K562 (cell line): ENCODE results near the gene RANBP3. TPM values are rescaled to one million over a fixed set of nuclear protein-coding genes. Genes with fewer than 3 reads are reported as not detected.
A peak's percentile ranks its signal among the peaks of the same experiment; 100 is the strongest.

ENCODE experiments used
- CEBPZ ChIP-seq: fragments of 150-350 bp; IDR thresholded peaks from 2 replicates; pipeline ENCODE4 v1.6.1; 2014; ENCODE audit warnings: low read depth, mild to moderate bottlenecking, low read length, borderline replicate concordance
- CREB5 ChIP-seq: fragments of 250-450 bp; sonication (Bioruptor Pico); IDR thresholded peaks from 2 replicates; pipeline ENCODE4 v1.5.0; 2020; ENCODE audit warnings: mild to moderate bottlenecking
- EGR1 ChIP-seq: fragments of 450-650 bp; conservative IDR thresholded peaks from 2 replicates; pipeline ENCODE4 v1.6.1; 2017; ENCODE audit warnings: mild to moderate bottlenecking
- ESRRB ChIP-seq: fragments of 250-450 bp; sonication (Bioruptor Pico); IDR thresholded peaks from 2 replicates; pipeline ENCODE4 v1.5.0; 2020; ENCODE audit warnings: mild to moderate bottlenecking, moderate library complexity, borderline replicate concordance
- GATAD2A ChIP-seq: fragments of 450-650 bp; IDR thresholded peaks from 2 replicates; pipeline ENCODE4 v1.6.1; 2017
- LEF1 ChIP-seq: fragments of 450-650 bp; IDR thresholded peaks from 2 replicates; pipeline ENCODE4 v1.6.1; 2016; ENCODE audit warnings: mild to moderate bottlenecking
- NUFIP1 ChIP-seq: fragments of 450-650 bp; IDR thresholded peaks from 2 replicates; pipeline ENCODE4 v1.6.1; 2018; ENCODE audit not compliant: partially characterized antibody
- PHF20 ChIP-seq: fragments of 450-650 bp; IDR thresholded peaks from 2 replicates; pipeline ENCODE4 v1.6.1; 2018; ENCODE audit not compliant: partially characterized antibody
- POLR2B ChIP-seq: fragments of 450-650 bp; IDR thresholded peaks from 2 replicates; pipeline ENCODE4 v1.6.1; 2018; ENCODE audit warnings: low read depth; ENCODE audit not compliant: partially characterized antibody
- SMARCC2 ChIP-seq: fragments of 450-650 bp; IDR thresholded peaks from 2 replicates; pipeline ENCODE4 v1.6.1; 2017; ENCODE audit warnings: antibody characterized with exemption, moderate library complexity, mild to moderate bottlenecking, low read depth
- STAT5A ChIP-seq: IDR thresholded peaks from 2 replicates; pipeline ENCODE4 v1.6.1; 2012; ENCODE audit warnings: low read length, inconsistent platforms, borderline replicate concordance
- TOE1 ChIP-seq, 2 experiments: fragments of 450-650 bp in 1 of 2; sonication (generic) in 1 of 2; formaldehyde crosslinking in 1 of 2; IDR thresholded peaks; 2 replicates each; pipeline versions ENCODE4 v1.7.1 to v1.8.0; 2016 to 2022; ENCODE audit warnings: borderline replicate concordance in 2 of 2, mild to moderate bottlenecking in 2 of 2, antibody characterized with exemption in 1 of 2, inconsistent platforms in 1 of 2, low read depth in 1 of 2, missing genetic modification reagents in 1 of 2, moderate library complexity in 1 of 2
- USF2 ChIP-seq: sonication (generic); formaldehyde crosslinking; IDR thresholded peaks from 2 replicates; pipeline ENCODE4 v1.5.0; 2020; ENCODE audit warnings: missing genetic modification reagents
- YBX1 ChIP-seq: fragments of 450-650 bp; IDR thresholded peaks from 2 replicates; pipeline ENCODE4 v1.7.1; 2016; ENCODE audit warnings: mild to moderate bottlenecking
- ZC3H8 ChIP-seq: fragments of 450-650 bp; IDR thresholded peaks from 2 replicates; pipeline ENCODE4 v1.6.1; 2017
- ZNF143 ChIP-seq: sonication (generic); formaldehyde crosslinking; IDR thresholded peaks from 2 replicates; pipeline ENCODE4 v1.9.0; 2022; ENCODE audit warnings: mild to moderate bottlenecking, missing genetic modification reagents
- ZNF184 ChIP-seq: sonication (generic); formaldehyde crosslinking; IDR thresholded peaks from 2 replicates; pipeline ENCODE4 v1.5.0; 2020; ENCODE audit warnings: missing genetic modification reagents
- ZNF311 ChIP-seq: fragments of 250-450 bp; sonication (Bioruptor Pico); IDR thresholded peaks from 2 replicates; pipeline ENCODE4 v1.4.0; 2020; ENCODE audit warnings: mild to moderate bottlenecking, moderate library complexity
- ZNF696 ChIP-seq: fragments of 250-450 bp; sonication (Bioruptor Pico); conservative IDR thresholded peaks from 2 replicates; pipeline ENCODE4 v1.4.0; 2020; ENCODE audit warnings: mild to moderate bottlenecking, moderate library complexity
- polyA plus RNA-seq, 8 experiments: library from polyadenylated mRNA; depleted of rRNA in 4 of 8; stranded (reverse) in 5 of 8; unstranded in 3 of 8; fragments of >200 nt; fragmentation: Nextera tagmentation in 2 of 8; fragmentation: Illumina TruSeq in 1 of 8; extraction: Ambion mirVana in 2 of 8; extraction: Trizol in 1 of 8; gene quantifications; 2 replicates each; pipeline versions ENCODE4 v1.2.1 to v1.2.3, GENCODE V29; 2011 to 2014; ENCODE audit warnings: inconsistent platforms in 1 of 8, missing spikeins in 1 of 8
- total RNA-seq, 7 experiments: library from RNA; depleted of rRNA in 6 of 7; stranded (reverse); fragments of >200 nt in 6 of 7; fragmentation: Illumina TruSeq in 2 of 7; extraction: Trizol in 2 of 7; gene quantifications; 2 replicates each; pipeline versions ENCODE4 v1.2.1 to v1.2.3, GENCODE V29; 2011 to 2021; ENCODE audit warnings: low replicate concordance in 1 of 7
- TF ChIP-seq, protein P1 (sequence below): fragments of 250-450 bp; sonication (Bioruptor Pico); IDR thresholded peaks from 2 replicates; pipeline ENCODE4 v1.8.0; 2021; ENCODE audit warnings: borderline replicate concordance, mild to moderate bottlenecking, moderate library complexity; ENCODE audit not compliant: poor library complexity, severe bottlenecking
- TF ChIP-seq, protein P2 (sequence below): sonication (generic); formaldehyde crosslinking; IDR thresholded peaks from 2 replicates; pipeline ENCODE4 v1.9.0; 2022; ENCODE audit warnings: mild to moderate bottlenecking, missing genetic modification reagents
- TF ChIP-seq, protein P3 (sequence below): fragments of 250-450 bp; sonication (Bioruptor Pico); IDR thresholded peaks from 2 replicates; pipeline ENCODE4 v1.8.0; 2021; ENCODE audit warnings: moderate library complexity, mild to moderate bottlenecking, inconsistent platforms

RANBP3 gene
- total and polyA plus RNA-seq, 9 of the 15 experiments (the other 6 are each of a cell fraction or from before 2014, with no cell fraction given) = 0.90 to 95.1 (median 63.2) TPM

DNA sequence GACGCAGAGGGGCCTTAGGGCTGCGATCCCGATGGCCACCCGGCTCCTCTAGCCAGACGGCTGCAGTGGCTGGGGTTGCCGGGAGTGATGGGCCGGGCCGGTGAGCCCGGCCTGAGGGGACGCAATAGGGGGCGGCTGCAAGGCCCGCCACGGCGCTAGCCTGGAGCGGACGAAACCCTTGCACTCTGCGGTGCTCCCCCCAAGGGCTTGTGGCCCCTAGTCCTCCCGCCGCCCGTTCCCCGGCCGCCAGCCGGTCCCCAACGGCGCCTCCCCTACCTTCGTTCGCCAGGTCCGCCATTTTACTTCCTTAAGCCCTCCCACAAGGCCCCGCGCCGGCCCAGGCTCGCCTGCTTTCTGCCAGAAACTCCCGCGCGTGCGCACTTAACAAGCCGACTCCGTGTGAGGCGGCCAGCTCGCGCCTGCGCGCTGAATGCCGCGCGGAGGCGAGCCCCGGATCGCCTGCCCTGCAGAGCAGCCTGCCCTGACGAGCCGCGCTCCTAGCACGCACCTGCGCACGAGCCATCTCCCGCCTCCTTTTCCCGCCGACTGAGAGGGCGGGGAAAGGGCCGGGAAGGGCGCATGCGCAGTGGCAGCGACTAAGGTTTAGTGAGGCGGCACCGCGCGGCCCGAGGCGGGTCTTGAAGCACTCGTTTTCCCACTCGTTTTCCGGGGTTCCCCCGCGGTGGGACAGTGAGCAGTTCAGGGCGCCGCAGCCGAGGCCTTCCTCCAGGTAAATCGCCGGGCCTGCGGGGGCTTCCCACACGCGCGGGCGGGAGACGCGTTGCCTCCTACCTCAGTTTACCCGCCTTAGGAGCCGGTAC, at the start of gene RANBP3 (continued):
- TF ChIP-seq, protein P1, sequence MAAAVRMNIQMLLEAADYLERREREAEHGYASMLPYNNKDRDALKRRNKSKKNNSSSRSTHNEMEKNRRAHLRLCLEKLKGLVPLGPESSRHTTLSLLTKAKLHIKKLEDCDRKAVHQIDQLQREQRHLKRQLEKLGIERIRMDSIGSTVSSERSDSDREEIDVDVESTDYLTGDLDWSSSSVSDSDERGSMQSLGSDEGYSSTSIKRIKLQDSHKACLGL (CRISPR knock-in tag) = peak; percentile 36
- TF ChIP-seq ZC3H8 (no peak), YBX1 (no peak), ZNF696 (no peak), ZNF311 (CRISPR knock-in tag) (no peak), LEF1 (no peak), EGR1 (peak; percentile 56), GATAD2A (no peak), NUFIP1 (no peak), SMARCC2 (no peak), ZNF184 (CRISPR knock-in tag) (no peak), CEBPZ (no peak), ESRRB (CRISPR knock-in tag) (no peak), CREB5 (CRISPR knock-in tag) (no peak), PHF20 (peak; percentile 71), USF2 (no peak), POLR2B (peak; percentile 97), ZNF143 (CRISPR knock-in tag) (peak; percentile 74), STAT5A (no peak), TOE1 (IDR thresholded peaks at IDR 0.05; ENCODE audit: borderline replicate concordance) (no peak), TOE1 (CRISPR knock-in tag; IDR thresholded peaks at IDR 0.05; ENCODE audit: borderline replicate concordance, low read depth) (no peak)
- TF ChIP-seq, protein P2, sequence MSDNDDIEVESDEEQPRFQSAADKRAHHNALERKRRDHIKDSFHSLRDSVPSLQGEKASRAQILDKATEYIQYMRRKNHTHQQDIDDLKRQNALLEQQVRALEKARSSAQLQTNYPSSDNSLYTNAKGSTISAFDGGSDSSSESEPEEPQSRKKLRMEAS (CRISPR knock-in tag) = peak; percentile 99
- TF ChIP-seq, protein P3, sequence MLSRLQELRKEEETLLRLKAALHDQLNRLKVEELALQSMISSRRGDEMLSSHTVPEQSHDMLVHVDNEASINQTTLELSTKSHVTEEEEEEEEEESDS = no peak
